HG03342 (cell line): ENCODE results near the gene PAX8.
"Not testable (repeated sequence)": the region's sequence is repeated elsewhere in the genome, so short reads cannot be mapped to it uniquely, and the experiment has no call there.

ENCODE experiments used
- ATAC-seq: cut with Tn5 transposase; IDR thresholded peaks from one replicate; pipeline ENCODE4 v1.9.1; 2021; ENCODE audit warnings: mild to moderate bottlenecking, moderate library complexity; ENCODE audit not compliant: unreplicated experiment

The PAX8 gene

GRCh38 chr2:113238871-113239839 is 39.6 kb downstream of the PAX8 start:
- no peak for ATAC-seq

DNA sequence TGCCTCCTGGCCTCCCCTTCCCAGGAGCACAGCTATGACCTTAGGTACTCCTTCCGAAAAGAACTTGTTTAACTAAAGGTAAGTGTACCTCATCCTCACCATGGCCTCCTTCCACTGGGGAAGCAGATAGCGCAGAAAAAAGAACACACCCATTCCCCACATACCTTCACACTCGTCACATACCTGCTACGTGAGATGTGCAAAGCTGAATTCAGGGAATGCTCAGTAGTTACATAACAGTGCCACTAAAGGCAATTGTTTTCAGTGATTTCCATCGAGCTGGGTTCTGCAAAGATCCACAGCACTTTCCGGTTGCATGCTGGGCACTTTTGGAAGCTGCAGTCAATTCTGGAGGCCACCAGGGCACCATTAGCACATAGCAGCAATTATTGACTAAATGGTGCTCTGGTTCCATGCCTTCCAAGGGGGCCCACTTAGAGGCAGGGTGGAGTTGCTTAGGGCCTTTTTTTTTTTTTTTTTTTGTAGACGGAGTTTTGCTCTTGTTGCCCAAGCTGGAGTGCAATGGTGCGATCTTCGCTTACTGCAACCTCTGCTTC is 41.0 kb downstream of the PAX8 start:
- no peak for ATAC-seq

DNA sequence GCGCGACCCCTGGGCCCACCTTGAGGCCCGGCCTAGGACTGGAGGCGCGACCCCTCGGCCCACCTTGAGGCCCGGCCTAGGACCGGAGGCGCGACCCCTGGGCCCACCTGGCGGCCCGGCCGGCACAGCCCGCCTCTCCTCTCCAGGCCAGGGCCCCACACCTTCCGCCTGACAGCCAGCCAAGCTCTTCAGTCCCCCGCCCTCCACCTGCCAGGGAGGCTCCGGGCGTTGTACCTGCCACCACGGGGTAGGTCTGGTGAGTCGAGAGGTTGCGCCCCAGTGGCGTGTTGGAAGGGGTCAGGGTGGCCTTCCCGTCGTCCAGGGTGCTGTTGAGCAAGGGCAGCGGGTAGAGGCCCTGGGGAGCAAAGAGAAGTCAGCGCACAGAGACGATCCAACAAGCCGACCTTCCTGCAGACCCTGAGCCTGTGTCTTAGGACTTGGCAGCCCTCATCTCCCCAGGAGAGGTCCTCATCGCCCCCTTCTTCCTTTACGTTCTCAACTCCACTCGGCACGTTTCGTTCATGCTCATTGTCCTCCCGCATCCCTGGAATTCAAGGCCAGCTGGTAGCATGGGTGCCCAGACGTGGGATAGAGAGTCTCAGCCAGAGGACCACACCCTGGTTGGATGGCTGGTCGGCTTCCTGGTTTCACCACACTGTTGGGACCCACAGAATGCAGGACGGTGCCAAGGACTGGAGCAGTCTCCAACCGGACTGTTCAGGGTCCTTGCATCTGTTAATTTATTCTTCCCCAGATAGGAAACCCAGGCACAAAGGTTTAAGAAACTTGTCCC is 42.2 kb downstream of the PAX8 start:
- ATAC-seq, result no peak

DNA sequence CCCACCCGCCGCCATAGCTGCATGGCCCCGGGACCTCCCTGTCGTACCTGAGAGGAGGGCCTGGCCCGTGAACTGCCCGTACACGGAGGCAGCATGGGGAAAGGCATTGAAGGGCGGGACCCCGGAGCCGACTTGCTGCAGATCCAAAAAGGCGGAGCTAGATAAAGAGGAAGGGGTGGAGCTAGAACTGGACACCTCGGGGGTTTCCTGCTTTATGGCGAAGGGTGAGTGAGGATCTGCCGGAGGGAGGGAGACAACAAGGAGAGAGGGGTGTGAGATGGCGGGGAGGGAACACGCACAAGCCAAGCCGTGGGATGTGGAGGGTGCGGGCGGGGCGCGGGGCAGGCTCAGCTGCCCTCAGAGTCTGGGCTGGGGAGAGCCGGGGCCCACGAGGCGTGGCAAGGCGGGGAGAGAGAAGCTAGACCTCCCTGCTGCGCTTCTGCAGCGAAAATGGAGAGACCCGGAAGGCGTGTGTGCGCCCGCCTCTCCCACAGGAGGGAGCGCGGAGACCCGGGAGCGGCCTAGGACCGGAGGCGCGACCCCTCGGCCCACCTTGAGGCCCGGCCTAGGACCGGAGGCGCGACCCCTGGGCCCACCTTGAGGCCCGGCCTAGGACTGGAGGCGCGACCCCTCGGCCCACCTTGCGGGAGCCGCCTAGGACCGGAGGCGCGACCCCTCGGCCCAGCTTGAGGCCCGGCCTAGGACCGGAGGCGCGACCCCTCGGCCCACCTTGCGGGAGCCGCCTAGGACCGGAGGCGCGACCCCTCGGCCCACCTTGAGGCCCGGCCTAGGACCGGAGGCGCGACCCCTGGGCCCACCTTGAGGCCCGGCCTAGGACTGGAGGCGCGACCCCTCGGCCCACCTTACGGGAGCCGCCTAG is 43.1 kb downstream of the PAX8 start:
- ATAC-seq, result not testable (repeated sequence)

- ATAC-seq, result no peak
Observed at GRCh38 chr2:113234721-113235346, 43.9 kb downstream of the PAX8 start.

DNA sequence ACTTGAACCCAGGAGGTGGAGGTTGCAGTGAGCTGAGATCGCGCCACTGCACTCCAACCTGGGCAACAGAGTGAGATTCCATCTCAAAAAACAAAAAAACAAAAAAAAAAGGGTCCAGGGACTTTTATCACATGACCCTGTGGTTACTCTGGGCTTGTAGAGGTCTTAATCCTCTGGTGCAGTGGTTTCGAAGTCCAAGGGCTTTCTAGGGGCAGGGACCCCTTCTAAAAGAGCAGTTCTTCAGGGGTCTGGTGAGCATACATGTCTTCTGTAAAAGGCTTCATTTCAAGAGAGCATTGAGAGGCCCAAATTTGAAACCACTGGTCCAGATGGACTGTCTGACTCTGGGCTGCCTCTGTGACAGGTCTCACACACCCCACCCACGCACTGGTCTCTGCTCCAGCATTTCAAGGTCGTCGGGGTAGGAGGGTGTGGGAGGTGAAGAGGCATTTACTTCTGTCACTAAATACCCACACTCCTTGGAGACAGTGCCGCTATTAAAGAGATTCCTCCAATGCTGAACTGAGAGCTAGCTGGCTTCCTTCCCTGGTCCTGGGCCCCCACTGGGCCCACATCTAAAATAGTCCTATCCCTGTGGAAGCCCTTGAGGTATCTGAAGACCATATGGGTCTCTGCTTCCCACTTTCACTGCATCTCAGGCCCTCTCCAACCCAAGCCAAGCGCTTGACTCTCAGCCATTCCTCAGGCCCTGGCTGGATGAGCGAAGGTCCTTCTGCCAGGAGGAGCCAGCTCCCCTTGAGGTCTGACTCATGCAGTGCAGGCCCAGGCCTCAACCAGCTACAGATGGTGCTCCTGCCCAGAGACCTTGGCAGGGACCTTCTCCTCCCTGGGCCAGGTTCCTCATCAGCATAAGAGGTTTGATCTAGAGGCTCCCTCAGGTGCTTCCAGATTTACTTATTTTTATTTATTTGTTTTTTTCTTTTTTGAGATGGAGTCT is 44.8 kb downstream of the PAX8 start:
- ATAC-seq, result no peak

- no peak for ATAC-seq
Observed at GRCh38 chr2:113232740-113233139, 46.0 kb downstream of the PAX8 start.

GRCh38 chr2:113232123-113232522 is 46.6 kb downstream of the PAX8 start:
- ATAC-seq, result no peak

- ATAC-seq, result no peak
Observed at GRCh38 chr2:113231064-113231463, 47.7 kb downstream of the PAX8 start.

DNA sequence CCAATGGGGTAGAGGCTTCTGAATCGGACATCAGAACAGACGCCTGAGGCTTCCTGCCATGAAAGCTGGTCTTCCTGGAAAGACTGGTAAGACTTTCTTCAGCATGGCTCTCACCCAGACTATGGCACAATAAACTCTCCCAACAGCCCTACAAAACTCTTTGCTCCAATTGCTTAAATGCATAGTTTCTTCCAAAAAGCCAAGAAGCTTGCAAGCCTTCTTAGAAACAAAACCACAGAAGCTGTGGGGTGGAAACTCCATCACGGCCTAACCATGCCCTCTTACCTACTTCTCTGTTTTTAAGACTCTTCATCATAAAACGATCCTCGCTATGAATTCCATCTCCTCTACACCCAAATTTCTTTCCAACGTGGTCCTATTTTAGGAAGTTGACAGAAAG is 48.2 kb downstream of the PAX8 start:
- ATAC-seq, result no peak

DNA sequence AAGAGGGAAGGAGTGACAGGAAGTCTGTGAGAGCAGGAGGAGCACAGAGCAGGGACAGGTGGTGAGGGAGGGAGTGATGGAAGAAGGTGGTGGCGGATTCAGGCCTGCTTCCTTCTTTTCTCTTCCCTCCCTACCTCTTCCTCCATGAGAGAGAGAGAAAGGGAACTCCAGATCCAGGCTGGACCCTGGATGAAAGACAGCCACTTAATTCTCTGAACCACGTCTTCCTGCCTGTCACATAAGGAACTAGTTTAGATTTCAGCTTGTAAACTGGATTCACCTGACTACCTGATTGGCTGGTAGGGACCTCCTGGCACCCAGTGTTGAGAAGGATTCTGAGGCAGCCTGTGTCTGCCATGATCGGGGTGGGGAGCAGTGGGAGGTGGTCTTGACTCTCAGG is 48.9 kb downstream of the PAX8 start:
- no peak for ATAC-seq

DNA sequence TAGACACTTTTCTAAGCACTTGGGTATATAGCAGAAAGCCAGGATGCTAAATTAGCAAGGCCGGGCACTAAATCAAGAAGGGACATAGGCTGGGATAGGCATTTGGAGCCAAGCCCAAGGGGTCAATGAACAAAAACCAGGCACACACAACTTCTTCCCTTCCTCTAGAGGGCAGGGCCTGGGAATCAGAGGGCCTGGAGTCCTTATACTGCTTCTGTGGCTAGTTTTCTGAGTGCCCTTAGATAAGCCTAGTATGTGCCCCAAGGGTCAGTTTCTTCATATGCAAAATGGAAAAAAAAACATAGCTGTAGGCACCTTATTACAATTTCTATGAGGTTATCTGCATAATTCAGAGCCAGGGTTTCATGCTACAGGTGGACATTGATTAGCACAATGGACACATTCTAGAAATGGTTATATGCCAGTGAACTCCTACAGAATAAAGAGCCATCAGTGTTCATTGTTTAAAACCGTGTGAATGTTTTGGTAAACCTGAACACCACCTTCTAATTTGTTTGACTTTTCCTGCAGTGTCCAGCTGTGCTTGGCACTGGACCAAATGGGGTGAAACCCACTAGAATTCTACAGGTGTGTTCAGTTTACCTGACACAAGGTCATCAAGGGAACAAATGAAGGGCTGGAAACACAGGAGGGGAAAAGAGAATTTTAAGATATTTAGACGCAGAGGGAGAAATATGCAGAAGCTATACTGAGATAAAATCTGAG is 49.6 kb downstream of the PAX8 start:
- ATAC-seq, result no peak

- ATAC-seq, result no peak
Observed at GRCh38 chr2:113228351-113228750, 50.4 kb downstream of the PAX8 start.

DNA sequence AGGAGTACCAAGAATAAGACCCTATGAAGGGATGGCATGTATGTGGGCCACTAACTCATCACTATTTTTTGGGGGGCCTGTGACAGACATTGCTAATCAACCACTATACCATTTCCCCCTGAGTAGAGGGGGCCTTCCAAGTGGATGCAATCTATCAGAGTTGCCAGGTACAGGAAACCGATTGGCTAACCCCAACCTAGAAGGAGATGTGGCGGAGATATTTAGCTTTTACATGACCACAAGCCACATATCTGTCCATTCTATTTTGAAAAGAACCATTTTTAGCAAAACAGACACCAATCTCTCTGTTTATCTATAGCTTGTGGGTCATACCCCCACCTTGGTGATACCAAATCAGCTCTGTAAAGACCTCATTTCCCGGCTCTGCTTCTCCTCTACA is 51.0 kb downstream of the PAX8 start:
- no peak for ATAC-seq

- ATAC-seq, result no peak
Observed at GRCh38 chr2:113227290-113227689, 51.4 kb downstream of the PAX8 start.

GRCh38 chr2:113226462-113226861 is 52.3 kb downstream of the PAX8 start:
- no peak for ATAC-seq

GRCh38 chr2:113225263-113226259 is 53.2 kb downstream of the PAX8 start:
- ATAC-seq, result no peak
